Karpas-422 (cell line): Measurements from ENCODE around the gene RBM17. TPM values are rescaled to one million over a fixed set of nuclear protein-coding genes. Genes with fewer than 3 reads are reported as not detected.
A peak's percentile ranks its signal among the peaks of the same experiment; 100 is the strongest.

ENCODE experiments used
- DNase-seq: peaks from one replicate; pipeline ENCODE4 v3.0.0-alpha.2; 2015
- H2AFZ ChIP-seq: fragments of 200-600 bp; sonication (generic); 2 replicates; pipeline ENCODE4 v1.6.1; 2014; ENCODE audit warnings: antibody characterized with exemption, low read length, mixed read lengths
- H3K27ac ChIP-seq: fragments of 200-600 bp; sonication (generic); 2 replicates; pipeline ENCODE4 v1.5.1; 2014; ENCODE audit warnings: mild to moderate bottlenecking, low read length, moderate library complexity
- H3K27me3 ChIP-seq: fragments of 200-600 bp; sonication (generic); 2 replicates; pipeline ENCODE4 v1.6.1; 2014; ENCODE audit warnings: low read length, mixed read lengths
- H3K36me3 ChIP-seq: fragments of 200-600 bp; sonication (generic); 2 replicates; pipeline ENCODE4 v1.6.1; 2014; ENCODE audit warnings: low read length, mixed read lengths; ENCODE audit not compliant: insufficient read depth
- H3K4me1 ChIP-seq: fragments of 200-600 bp; sonication (generic); 2 replicates; pipeline ENCODE4 v1.6.1; 2014; ENCODE audit warnings: mild to moderate bottlenecking, low read length, mixed read lengths
- H3K4me2 ChIP-seq: fragments of 200-600 bp; sonication (generic); 2 replicates; pipeline ENCODE4 v1.6.1; 2014; ENCODE audit warnings: low read length, low read depth, mild to moderate bottlenecking; ENCODE audit not compliant: poor library complexity, severe bottlenecking
- H3K4me3 ChIP-seq: fragments of 200-600 bp; sonication (generic); 2 replicates; pipeline ENCODE4 v1.5.1; 2014; ENCODE audit warnings: mild to moderate bottlenecking, antibody characterized with exemption, low read length, mixed read lengths
- H3K79me2 ChIP-seq: fragments of 200-600 bp; sonication (generic); 2 replicates; pipeline ENCODE4 v1.6.1; 2014; ENCODE audit warnings: mild to moderate bottlenecking, low read length, mixed read lengths
- H3K9ac ChIP-seq: fragments of 200-600 bp; sonication (generic); 2 replicates; pipeline ENCODE4 v1.6.0; 2014; ENCODE audit warnings: low read length
- H3K9me2 ChIP-seq: fragments of 200-600 bp; sonication (generic), shearing (Covaris generic); replicated peaks from 2 replicates; pipeline ENCODE4 v1.6.0; 2014; ENCODE audit warnings: mild to moderate bottlenecking, low read length, moderate library complexity; ENCODE audit not compliant: insufficient read depth
- H3K9me3 ChIP-seq: fragments of 300-700, 200-600 bp; sonication (generic); 2 replicates; pipeline ENCODE4 v1.6.1; 2014; ENCODE audit warnings: low read length, mixed read lengths
- H4K20me1 ChIP-seq: fragments of 200-600 bp; sonication (generic); 2 replicates; pipeline ENCODE4 v1.6.1; 2014; ENCODE audit warnings: mild to moderate bottlenecking, antibody characterized with exemption, low read length, low read depth; ENCODE audit not compliant: insufficient read depth
- total RNA-seq: library from RNA; depleted of rRNA; stranded (reverse); fragments of >200 nt; shearing (Covaris generic); gene quantifications from 2 replicates; pipeline ENCODE4 v1.2.3, GENCODE V29; 2014; ENCODE audit warnings: low replicate concordance

RBM17 gene
- total RNA-seq, 1 experiment from 2014 or later: 72.5 TPM

DNA sequence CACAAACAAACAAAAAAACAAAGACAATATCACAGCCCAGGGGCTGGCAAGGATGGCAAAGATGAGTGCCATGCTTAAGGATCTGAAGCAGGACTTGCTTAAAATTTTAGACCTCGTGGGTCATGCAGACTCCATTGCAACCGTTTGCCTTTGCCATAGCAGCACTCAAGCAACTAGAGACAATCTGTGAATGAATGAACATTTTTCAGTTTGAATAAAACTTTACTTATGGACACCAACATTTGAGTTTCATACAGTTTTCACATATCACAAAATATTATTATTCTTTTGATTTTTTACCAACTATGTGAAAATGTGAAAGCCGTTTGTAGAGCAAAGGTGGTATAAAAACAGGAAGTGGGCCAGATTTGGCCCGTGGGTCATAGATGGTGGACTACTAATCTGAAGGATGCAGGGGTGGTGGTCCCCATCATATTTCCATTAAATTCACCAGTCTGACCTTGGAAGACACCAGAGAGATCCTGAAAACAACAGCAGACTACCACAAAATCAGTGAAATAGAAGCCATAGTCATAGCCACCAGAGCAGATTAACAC is 8.3 kb upstream of the RBM17 start:
- H4K20me1 ChIP-seq: no peaks in the 10 kb centered on the region
- H3K79me2 ChIP-seq: no peaks in the 10 kb centered on the region
- H3K4me3 ChIP-seq: no peak overlapping the region
- H3K36me3 ChIP-seq: no peaks in the 10 kb centered on the region
- H3K9me3 ChIP-seq: no peaks in the 10 kb centered on the region
- DNase-seq: no peak
- H3K4me2 ChIP-seq: no peak overlapping the region
- H3K9me2 ChIP-seq: no peaks in the 10 kb centered on the region
- H3K27ac ChIP-seq: no peak overlapping the region
- H3K4me1 ChIP-seq: no peaks in the 10 kb centered on the region
- H3K9ac ChIP-seq: no peak overlapping the region
- H2AFZ ChIP-seq: no peak overlapping the region
- no peaks in the 10 kb centered on the region for H3K27me3 ChIP-seq

DNA sequence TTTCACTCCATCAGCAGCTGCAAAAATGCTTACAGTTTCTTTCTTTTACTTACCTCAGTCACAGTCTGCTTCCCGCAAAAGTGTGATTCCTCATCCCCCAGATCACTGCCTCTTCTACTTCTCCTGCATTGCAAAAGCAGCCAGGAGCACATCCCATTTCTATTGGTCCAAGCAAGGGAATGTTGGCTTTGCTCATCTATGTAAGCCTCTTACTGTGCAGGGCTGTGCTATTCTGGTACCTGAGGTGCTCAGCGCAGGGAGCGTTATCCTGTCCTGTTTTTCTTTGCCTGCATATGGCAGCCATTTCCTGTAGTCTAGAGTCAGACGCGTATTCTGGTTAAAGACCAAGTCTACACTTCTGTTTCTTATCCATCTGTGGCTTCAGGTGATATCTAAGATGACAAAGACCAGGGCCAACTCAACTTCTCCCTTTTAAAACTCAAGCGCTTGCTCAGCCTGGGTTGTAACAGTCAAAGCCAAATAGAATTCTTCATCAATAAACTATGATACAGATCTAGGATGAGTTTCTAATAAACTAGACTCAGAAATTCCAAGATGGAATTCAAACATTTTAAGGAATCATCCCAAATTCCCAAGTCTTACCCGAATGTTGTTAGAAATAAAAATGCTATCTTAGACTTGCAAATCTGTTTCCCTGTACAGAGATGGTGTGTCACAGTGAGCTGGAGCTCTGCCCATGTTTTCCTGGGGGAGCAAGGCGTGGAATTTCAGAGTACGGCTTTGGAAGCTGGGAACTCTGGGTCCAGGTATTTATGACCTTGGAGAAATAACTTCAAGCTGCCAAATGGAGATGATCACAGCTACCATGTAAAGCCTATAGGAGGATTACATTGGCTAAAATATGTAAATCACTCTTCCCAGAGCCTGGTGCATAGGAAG is 6.1 kb upstream of the RBM17 start:
- no peaks in the 10 kb centered on the region for H3K36me3 ChIP-seq
- H3K4me2 ChIP-seq: no peak overlapping the region
- no peaks in the 10 kb centered on the region for H3K9me3 ChIP-seq
- no peak overlapping the region for H2AFZ ChIP-seq
- no peaks in the 10 kb centered on the region for H3K27me3 ChIP-seq
- peaks cover 3% of the 10 kb centered on the region for H3K4me1 ChIP-seq
- H3K27ac ChIP-seq: no peak overlapping the region
- H3K4me3 ChIP-seq: no peak overlapping the region
- no peak overlapping the region for H3K9ac ChIP-seq
- DNase-seq: no peak
- H4K20me1 ChIP-seq: no peaks in the 10 kb centered on the region
- H3K9me2 ChIP-seq: no peaks in the 10 kb centered on the region
- H3K79me2 ChIP-seq: no peaks in the 10 kb centered on the region

DNA sequence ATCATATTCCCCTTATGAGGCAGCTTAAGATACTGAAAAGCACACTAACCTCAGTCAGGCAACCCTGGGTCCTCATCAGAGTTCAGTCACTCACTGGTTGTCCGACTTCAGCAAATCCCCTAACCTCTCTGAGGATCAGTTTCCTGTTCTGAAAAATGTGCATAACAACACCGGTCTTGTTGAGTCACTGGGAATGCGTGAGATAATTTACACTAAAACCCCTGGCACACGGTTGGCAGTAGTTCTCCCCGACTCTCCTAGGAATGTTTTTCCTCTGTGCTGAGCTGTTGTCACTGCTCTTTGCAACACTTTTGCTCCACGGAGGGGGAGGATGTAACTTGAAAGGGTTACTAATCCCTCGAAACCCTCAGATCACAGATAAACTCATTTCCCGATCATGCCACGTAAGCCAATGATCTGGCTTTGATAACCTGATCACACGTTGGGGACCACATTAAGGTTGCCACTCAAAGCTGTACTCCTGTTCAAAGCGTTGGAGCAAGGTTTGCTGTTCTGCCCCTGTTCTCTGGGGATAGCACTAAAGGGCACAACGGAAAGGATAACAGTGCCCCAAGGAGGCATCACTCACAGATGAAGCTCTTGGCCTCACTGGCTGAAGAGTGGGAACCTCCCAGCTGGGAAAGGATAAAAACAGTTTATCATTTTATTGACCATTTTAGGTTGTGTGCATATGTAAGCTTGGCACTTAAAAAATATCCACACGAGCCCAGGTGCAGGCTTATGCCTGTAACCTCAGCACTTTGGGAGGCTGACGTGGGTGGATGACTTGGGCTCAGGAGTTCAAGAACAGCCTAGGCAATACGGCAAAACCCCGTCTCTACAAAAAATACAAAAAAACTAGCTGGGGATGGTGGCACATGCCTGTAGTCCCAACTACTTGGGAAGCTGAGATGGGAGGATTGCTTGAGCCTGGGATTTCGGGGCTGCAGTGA is 5.0 kb upstream of the RBM17 start:
- no peak for DNase-seq
- Histone ChIP-seq H3K79me2 (no peaks in the 10 kb centered on the region), H3K4me1 (peaks cover 7% of the 10 kb centered on the region), H3K27ac (no peak overlapping the region), H3K9ac (no peak overlapping the region), H3K4me3 (no peak overlapping the region), H3K9me3 (no peaks in the 10 kb centered on the region), H3K4me2 (no peak overlapping the region), H2AFZ (no peak overlapping the region), H4K20me1 (no peaks in the 10 kb centered on the region), H3K9me2 (no peaks in the 10 kb centered on the region), H3K36me3 (no peaks in the 10 kb centered on the region), H3K27me3 (no peaks in the 10 kb centered on the region)

DNA sequence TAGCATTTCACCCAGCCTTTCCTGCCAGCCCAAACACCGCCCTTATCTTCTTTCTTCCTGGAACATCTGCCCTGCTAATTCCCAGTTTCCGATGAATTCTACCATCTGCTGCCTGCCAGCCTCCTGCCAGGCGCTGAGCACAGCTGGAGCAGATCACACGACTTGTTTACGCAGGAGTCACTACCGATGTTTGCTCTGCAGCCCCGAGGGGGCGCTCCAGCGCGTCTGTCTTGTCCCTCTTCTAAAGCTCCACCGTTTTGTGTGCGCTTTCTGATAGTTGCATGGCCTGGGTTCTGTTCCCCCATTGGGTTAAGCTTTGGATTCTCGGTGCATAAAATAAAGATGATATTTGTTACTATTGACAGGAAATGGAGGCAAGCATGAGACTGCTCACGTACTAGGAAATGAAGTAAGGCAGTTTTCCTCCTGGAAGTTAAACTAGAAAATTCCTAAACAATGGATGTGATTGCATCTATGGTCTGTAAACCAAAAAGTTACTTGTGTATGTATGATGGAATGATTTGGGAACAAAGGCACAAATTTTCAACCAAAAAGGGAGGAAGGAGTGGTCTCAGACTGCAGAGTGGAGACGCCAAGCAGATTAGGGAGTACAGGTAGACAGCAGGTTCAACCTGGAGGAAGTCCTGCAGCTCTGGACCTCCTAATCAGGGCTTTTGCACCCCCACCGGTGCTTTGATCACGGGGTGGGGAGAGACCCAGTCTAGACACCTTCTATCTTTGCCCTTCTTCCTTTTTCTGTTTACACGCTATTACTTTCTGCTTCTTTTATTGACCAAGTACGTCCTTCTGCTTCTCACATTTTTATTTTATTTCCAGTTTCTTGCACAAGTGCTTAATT is 2.2 kb upstream of the RBM17 start:
- peak overlapping the region; percentile 1; the same call in 1 of the 2 replicates for H2AFZ ChIP-seq
- no peak overlapping the region for H3K27ac ChIP-seq
- peaks cover 21% of the 10 kb centered on the region for H4K20me1 ChIP-seq
- peaks cover 22% of the 10 kb centered on the region for H3K4me1 ChIP-seq
- no peaks in the 10 kb centered on the region for H3K27me3 ChIP-seq
- DNase-seq: peak; percentile 94
- H3K9ac ChIP-seq: peak overlapping the region; percentile 1; the same call in 1 of the 2 replicates
- H3K79me2 ChIP-seq: peaks cover 26% of the 10 kb centered on the region
- no peaks in the 10 kb centered on the region for H3K9me2 ChIP-seq
- H3K4me3 ChIP-seq: no peak overlapping the region
- no peaks in the 10 kb centered on the region for H3K9me3 ChIP-seq
- no peaks in the 10 kb centered on the region for H3K36me3 ChIP-seq
- peak overlapping the region; percentile 10 for H3K4me2 ChIP-seq

DNA sequence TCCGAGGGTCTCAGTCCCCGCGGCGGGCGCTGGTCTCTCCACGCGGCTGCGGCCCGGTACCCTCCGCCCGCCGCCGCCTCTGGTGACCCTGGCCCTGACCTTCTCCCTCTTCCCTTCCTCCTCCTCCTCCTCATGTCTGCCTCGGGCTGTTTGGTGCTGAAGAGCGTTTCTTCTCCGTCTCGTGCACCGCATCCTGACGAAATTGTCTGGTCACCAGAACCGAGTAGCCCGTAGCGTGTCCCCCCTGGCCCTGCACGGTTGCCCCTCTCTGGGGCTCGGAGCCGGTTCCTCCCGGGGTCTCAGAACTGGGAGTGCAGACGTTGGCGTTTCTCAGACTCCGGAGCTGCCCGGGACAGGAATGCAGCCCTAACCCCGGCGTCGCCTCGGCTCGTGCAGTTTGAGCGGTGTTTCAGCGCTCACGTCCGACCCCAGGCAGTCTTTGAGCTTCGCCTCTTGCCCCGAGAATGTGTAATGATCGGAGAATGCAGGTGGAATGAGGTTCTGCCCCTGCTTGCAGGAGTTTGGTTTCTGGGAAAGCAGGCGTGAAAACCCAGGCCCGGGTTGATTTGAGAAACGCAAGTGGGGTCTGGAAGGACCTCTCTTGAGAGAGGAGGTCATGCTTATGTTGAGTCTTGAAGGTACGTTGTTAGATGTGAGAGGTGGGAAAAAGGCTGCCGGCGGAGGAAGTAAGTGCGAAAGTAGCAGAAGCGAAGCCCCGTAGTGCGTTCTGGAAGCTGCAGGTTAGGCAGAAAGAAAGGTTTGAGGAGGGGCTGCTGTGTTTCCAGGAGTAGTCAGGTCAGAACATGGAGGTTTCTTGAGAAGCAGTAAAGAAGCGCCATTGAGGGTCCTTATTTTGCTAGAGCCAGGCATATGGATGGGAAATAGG is 743 bp downstream of the RBM17 start:
- Histone ChIP-seq H3K9ac (peak overlapping the region; percentile 98), H3K4me1 (peaks cover 36% of the 10 kb centered on the region), H3K9me3 (no peaks in the 10 kb centered on the region), H3K36me3 (no peaks in the 10 kb centered on the region; the same call in 1 of the 2 replicates), H3K27ac (peak overlapping the region; percentile 43; the same call in 1 of the 2 replicates), H3K4me2 (peak overlapping the region; percentile 91), H2AFZ (no peak overlapping the region), H4K20me1 (peaks cover 38% of the 10 kb centered on the region), H3K4me3 (peak overlapping the region; percentile 93), H3K79me2 (peaks cover 55% of the 10 kb centered on the region), H3K9me2 (no peaks in the 10 kb centered on the region), H3K27me3 (no peaks in the 10 kb centered on the region)
- DNase-seq: peak; percentile 73

DNA sequence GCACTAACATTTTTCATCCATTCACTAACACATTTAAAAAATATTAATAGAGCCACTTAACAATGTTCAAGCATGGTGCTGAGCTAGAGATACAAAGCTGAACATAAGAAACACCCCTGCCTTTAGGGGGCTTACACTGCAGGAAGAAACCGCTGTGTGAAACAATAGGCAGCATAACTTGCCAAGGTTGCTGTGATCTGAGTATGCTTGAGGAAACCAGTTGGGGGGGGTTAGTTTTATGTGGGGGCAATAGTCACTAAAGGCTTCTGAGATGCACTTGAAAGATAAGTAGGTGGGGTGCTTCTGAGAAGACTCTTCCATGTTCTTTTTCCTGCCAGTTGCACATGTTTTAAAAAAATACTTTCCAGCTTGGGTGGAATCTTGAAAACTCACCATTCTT is 2.8 kb downstream of the RBM17 start:
- H3K4me1 ChIP-seq: peaks cover 34% of the 10 kb centered on the region
- H3K9me2 ChIP-seq: no peaks in the 10 kb centered on the region
- no peaks in the 10 kb centered on the region; the same call in 1 of the 2 replicates for H3K36me3 ChIP-seq
- peaks cover 76% of the 10 kb centered on the region for H3K79me2 ChIP-seq
- H3K27ac ChIP-seq: no peak overlapping the region
- no peak overlapping the region for H2AFZ ChIP-seq
- peak overlapping the region; percentile 9; the same call in 1 of the 2 replicates for H3K4me3 ChIP-seq
- peak; percentile 34 for DNase-seq
- H4K20me1 ChIP-seq: peaks cover 57% of the 10 kb centered on the region
- peak overlapping the region; percentile 27 for H3K9ac ChIP-seq
- peak overlapping the region; percentile 91 for H3K4me2 ChIP-seq
- H3K9me3 ChIP-seq: no peaks in the 10 kb centered on the region
- no peaks in the 10 kb centered on the region for H3K27me3 ChIP-seq

DNA sequence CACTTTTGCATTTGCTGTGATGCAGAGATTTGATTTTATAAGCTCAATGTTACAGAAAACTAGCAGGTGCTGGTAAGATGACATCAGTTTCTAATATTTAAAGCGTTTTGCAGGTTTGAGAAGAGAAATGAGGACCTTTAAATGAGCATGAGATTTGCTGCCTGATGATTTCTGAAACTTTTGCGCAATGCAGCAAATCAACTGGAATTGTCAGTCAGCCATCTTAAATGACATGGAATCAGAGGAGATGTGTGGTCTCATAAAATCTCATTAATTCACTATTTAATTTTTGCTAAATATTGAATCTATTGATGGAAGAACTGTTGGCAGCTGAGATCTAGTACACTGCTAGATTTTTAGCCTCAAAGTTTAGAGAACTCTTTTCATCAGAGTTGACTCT is 3.9 kb downstream of the RBM17 start:
- Histone ChIP-seq H3K9me3 (no peaks in the 10 kb centered on the region), H4K20me1 (peaks cover 68% of the 10 kb centered on the region), H3K27ac (no peak overlapping the region), H3K9ac (no peak overlapping the region), H3K27me3 (no peaks in the 10 kb centered on the region), H3K4me3 (no peak overlapping the region), H3K4me2 (peak overlapping the region; percentile 91), H3K9me2 (no peaks in the 10 kb centered on the region), H3K36me3 (peaks cover 3% of the 10 kb centered on the region; the same call in 1 of the 2 replicates), H3K79me2 (peaks cover 87% of the 10 kb centered on the region), H3K4me1 (peaks cover 32% of the 10 kb centered on the region), H2AFZ (no peak overlapping the region)
- no peak for DNase-seq
